HG02938 (cell line): Measurements from ENCODE around the gene FBXO44.

ENCODE experiments used
- ATAC-seq: cut with Tn5 transposase; IDR thresholded peaks from one replicate; pipeline ENCODE4 v1.9.1; 2021; ENCODE audit warnings: mild to moderate bottlenecking, moderate library complexity; ENCODE audit not compliant: unreplicated experiment

The FBXO44 gene

DNA sequence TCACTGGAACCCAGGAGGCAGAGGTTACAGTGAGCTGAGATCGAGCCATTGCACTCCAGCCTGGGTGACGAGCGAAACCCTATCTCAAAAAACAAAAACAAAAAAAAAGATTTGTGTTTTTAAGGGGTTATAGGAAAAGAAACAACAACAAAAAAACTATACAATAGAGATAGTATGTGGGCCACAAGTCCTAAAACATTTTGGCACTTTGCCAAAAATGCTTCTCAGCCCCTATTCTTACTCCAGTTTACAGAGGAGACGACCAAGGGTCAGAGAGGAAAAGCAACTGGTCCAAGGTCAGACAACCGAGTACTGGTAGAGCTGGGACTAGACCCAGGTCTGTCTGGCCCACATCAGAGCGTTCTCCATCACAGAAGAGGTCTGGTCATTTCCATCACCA, 3.0 kb downstream of the FBXO44 start:
- ATAC-seq = no peak

DNA sequence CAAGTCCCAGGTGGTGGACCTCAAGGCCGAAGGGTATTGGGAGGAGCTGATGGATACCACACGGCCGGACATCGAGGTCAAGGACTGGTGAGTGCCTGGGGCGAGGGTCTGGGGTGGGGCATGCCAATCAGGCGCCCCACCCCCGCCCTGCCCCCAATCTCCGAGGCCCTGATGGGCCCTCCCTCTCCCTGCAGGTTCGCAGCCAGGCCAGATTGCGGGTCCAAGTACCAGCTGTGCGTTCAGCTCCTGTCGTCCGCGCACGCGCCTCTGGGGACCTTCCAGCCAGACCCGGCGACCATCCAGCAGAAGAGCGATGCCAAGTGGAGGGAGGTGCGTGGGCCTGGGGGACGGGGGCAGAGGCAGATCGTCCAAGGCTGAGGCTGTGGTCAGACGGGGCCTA, 3.9 kb downstream of the FBXO44 start:
- no peak for ATAC-seq

DNA sequence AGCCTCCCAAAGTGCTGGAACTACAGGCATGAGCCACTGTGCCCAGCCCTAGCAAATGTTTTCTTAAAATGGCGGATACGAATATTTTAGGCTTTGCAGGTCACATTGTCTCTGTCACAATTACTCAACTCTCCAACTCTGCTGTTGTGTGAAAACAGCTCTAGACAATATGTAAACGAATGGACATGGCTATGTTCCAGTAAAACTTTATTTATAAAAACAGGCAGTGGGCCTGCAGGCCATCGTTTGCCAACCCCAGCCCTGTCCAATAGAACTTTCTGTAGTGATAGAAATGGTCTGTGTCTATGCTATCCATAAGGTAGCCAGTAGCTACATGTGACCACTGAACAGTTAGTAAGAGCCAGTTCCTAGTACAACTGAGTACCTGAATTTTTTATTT, 5.1 kb downstream of the FBXO44 start:
- ATAC-seq = no peak

- no peak for ATAC-seq
Observed at GRCh38 chr1:11661103-11661502, 6.4 kb downstream of the FBXO44 start.

GRCh38 chr1:11664336-11665065, 9.8 kb downstream of the FBXO44 start:
- peak; percentile 48 for ATAC-seq

DNA sequence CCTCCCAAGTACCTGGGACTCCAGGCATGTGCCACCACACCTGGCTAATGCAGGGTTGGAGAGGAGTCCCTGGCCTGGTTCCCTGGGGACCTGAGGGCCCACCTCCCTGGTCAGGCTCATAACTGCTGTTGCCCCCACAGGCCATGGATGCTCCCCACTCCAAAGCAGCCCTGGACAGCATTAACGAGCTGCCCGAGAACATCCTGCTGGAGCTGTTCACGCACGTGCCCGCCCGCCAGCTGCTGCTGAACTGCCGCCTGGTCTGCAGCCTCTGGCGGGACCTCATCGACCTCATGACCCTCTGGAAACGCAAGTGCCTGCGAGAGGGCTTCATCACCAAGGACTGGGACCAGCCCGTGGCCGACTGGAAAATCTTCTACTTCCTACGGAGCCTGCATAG, 13.8 kb downstream of the FBXO44 start:
- ATAC-seq = no peak

GRCh38 chr1:11670747-11671146, 16.1 kb downstream of the FBXO44 start:
- ATAC-seq = no peak

DNA sequence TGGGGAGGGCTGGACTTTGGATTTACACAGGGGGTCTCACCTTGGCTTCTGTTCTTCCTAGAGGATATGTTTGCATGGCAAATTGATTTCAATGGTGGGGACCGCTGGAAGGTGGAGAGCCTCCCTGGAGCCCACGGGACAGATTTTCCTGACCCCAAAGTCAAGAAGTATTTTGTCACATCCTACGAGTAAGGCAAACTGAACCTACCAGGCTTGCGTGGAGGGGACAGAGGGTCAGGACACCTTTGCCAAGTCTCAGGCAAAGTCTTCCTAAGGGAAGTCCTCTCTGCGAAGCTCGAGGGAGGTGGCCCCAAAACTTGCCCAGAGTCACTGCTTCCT, 16.5 kb downstream of the FBXO44 start:
- ATAC-seq = no peak

- ATAC-seq = no peak
Observed at GRCh38 chr1:11671544-11672286, 17.0 kb downstream of the FBXO44 start.

GRCh38 chr1:11673089-11673769, 18.6 kb downstream of the FBXO44 start:
- no peak for ATAC-seq

DNA sequence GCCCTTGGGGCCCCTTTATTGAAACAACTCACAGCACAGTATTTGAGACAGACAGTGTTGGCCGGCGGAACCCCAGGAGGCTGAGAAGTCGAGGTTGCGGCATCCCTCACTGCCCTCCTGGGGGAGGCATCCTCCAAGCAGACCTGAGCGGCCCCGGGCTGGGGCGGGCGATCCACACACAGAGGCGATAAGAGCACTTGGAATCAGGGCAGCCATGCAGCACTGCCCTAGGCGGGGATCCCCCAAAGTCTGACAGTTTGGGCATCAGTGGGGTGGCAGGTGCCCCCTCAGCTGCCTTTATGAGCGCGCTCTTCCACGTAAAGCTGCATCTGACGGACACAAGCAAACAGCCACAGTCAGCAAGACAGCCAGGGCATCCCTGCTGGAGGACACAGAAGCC, 19.8 kb downstream of the FBXO44 start:
- no peak for ATAC-seq

DNA sequence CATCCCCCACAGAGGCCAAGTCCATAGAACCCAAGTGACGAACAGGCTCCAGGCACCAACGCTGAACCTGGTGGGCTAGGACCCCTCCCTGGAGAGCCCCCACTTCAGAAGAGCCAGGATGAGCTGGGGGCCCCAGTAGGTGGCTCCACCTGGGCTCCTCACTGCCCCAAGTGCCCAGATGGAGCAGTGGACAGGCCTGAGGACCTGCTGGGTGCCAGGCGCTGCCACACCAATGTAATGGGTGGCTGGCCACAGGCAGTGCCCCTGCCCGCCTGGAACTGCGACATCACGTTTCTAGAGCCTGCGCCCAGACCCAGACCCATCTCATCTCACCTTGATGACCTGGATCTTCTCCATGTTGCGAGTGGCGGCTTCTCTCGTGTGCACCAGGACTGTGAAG, 20.6 kb downstream of the FBXO44 start:
- ATAC-seq = no peak

GRCh38 chr1:11676386-11677103, 21.9 kb downstream of the FBXO44 start:
- no peak for ATAC-seq

DNA sequence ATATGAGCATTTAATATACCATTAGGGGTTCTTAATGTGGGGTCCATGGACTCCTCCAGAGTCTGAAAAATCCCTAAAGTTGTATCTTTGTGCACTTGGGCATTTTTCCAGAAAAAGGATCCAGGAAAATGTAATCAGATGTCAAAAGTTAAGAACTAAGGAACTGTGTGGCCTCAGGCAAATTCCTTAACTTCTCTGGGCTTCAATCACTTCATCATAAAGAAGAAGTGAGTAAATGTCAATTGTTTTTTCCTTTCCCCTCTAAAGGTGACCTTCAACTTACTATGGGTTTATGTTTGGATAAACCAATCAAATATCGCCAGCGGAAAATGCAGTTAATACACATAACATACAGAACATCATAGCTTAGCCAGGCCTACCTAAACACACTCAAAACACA, 23.8 kb downstream of the FBXO44 start:
- ATAC-seq = no peak

DNA sequence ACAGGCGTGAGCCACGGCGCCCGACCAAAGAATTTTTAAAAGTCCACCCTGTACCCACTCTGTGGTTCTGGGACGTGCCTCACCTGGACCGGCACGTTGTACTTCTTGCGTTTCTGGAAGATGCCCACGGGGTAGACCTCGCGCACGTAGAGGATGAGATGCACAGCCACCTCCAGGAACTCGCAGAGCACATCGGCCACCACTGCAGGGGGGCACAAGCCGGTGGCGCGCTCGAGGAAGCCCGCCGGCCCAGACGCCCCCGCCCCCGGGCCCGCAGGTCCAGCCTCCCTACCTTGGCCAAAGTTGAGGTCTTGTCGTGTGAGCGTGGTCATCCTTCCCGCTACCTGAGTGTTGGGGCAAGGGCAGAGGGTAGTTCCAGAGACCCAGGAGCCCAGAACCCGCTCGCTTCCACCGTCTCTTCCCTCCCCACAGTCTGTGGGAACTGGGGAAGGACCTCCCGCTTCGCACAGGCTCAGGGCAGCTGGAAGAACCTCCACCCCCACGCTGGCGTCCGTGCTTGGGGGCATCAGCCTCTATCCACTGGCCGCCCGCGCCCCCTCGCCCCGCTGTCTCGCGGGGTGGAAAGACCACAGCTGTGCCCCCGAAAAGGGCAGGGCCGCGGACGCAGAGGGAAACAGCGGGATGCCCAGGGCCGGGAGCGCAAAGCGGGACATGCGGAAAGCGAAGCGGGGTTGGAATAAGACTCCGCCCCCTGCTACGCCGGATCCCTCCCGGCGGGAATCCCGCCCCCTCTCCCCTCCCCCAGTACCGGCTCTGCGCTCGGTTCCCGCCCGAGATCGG, 25.8 kb downstream of the FBXO44 start:
- ATAC-seq = peak; percentile 32

GRCh38 chr1:11681071-11681771, 26.5 kb downstream of the FBXO44 start, which contains the start of gene MAD2L2:
Gene MAD2L2, minus strand, starts transcription at chr1:11681148. Its CDS starts 547 bp downstream, at chr1:11680601.
- peak; percentile 60 for ATAC-seq

- ATAC-seq = no peak
Observed at GRCh38 chr1:11682287-11682771, 27.7 kb downstream of the FBXO44 start.

GRCh38 chr1:11682799-11683198, 28.1 kb downstream of the FBXO44 start:
- ATAC-seq = no peak

- ATAC-seq = no peak
Observed at GRCh38 chr1:11684070-11684469, 29.4 kb downstream of the FBXO44 start.
